Cardiac septum (tissue), 1 donor: Measurements from ENCODE around the gene NFX1. TPM values are rescaled to one million over a fixed set of nuclear protein-coding genes. Genes with fewer than 3 reads are reported as not detected.
"Not testable (repeated sequence)": the region's sequence is repeated elsewhere in the genome, so short reads cannot be mapped to it uniquely, and the experiment has no call there.

Source experiments
- DNase-seq: peaks from one replicate; pipeline ENCODE4 v3.0.0-alpha.2; 2020; ENCODE audit warnings: low spot score
- intact Hi-C: fragments of 100-400 bp; cut with DNase I; formaldehyde crosslinking; loops from one replicate; pipeline ENCODE4 v1.14.0; 2022
- total RNA-seq: library from RNA; stranded (reverse); fragmentation: NEBNext Ultra II Directional; extraction: Animal tissue kit (Norgen Biotek cat#: 25700); gene quantifications from one replicate; pipeline ENCODE4 v1.2.1, GENCODE V29; 2021
- donor health status: DM: no; HTN: no; CAD: no.

NFX1 gene
- total RNA-seq, 1 donor from 2014 or later: 38.0 TPM

GRCh38 chr9:33297432-33297831 is 7.1 kb downstream of the NFX1 start:
- intact Hi-C loops: no loop called here
- DNase-seq: no peak

GRCh38 chr9:33300546-33300945 is 10.2 kb downstream of the NFX1 start:
- intact Hi-C loops: no loop called here
- DNase-seq: no peak

GRCh38 chr9:33304362-33304761 is 14.0 kb downstream of the NFX1 start:
- intact Hi-C loops: no loop called here
- no peak for DNase-seq

- DNase-seq: no peak
- intact Hi-C loops: no loop called here
Measured at GRCh38 chr9:33306037-33306436, 15.7 kb downstream of the NFX1 start.

GRCh38 chr9:33307067-33307466 is 16.8 kb downstream of the NFX1 start:
- DNase-seq: no peak
- intact Hi-C loops: no loop called here

GRCh38 chr9:33309903-33310302 is 19.6 kb downstream of the NFX1 start:
- intact Hi-C loops: no loop called here
- no peak for DNase-seq

GRCh38 chr9:33310748-33311147 is 20.4 kb downstream of the NFX1 start:
- no peak for DNase-seq
- intact Hi-C loops: no loop called here

GRCh38 chr9:33311953-33312352 is 21.6 kb downstream of the NFX1 start:
- intact Hi-C loops: no loop called here
- DNase-seq: no peak

GRCh38 chr9:33315371-33315770 is 25.1 kb downstream of the NFX1 start:
- DNase-seq: no peak
- intact Hi-C loops: no loop called here

- DNase-seq, intact Hi-C loops: not testable (repeated sequence)
Measured at GRCh38 chr9:33317136-33317535, 26.8 kb downstream of the NFX1 start.

GRCh38 chr9:33318225-33318624 is 27.9 kb downstream of the NFX1 start:
- intact Hi-C loops: no loop called here

GRCh38 chr9:33318781-33319180 is 28.5 kb downstream of the NFX1 start:
- intact Hi-C loops: no loop called here
- DNase-seq: no peak

More at GRCh38 chr9:33318225-33318624, 27.9 kb downstream of the NFX1 start:
- no peak for DNase-seq

- DNase-seq: no peak
- intact Hi-C loops: no loop called here
Measured at GRCh38 chr9:33320230-33320567, 29.9 kb downstream of the NFX1 start.

- intact Hi-C loops: no loop called here
- no peak for DNase-seq
Measured at GRCh38 chr9:33320568-33321261, 30.4 kb downstream of the NFX1 start.

GRCh38 chr9:33329117-33329563 is 38.8 kb downstream of the NFX1 start:
- intact Hi-C loops: no loop called here
- DNase-seq: no peak

- intact Hi-C loops: no loop called here
- DNase-seq: no peak
Measured at GRCh38 chr9:33329979-33330378, 39.7 kb downstream of the NFX1 start.

- DNase-seq: no peak
- intact Hi-C loops: no loop called here
Measured at GRCh38 chr9:33331377-33331891, 41.1 kb downstream of the NFX1 start.

- intact Hi-C loops: no loop called here
- DNase-seq: no peak
Measured at GRCh38 chr9:33332011-33332410, 41.7 kb downstream of the NFX1 start.

GRCh38 chr9:33332956-33333355 is 42.6 kb downstream of the NFX1 start:
- not testable (repeated sequence) for DNase-seq

GRCh38 chr9:33340186-33340585 is 49.9 kb downstream of the NFX1 start:
- DNase-seq: no peak

More at GRCh38 chr9:33332956-33333355, 42.6 kb downstream of the NFX1 start:
- intact Hi-C loops: not testable (repeated sequence)

GRCh38 chr9:33341182-33341581 is 50.9 kb downstream of the NFX1 start:
- intact Hi-C loops: no loop called here

More at GRCh38 chr9:33340186-33340585, 49.9 kb downstream of the NFX1 start:
- intact Hi-C loops: no loop called here

GRCh38 chr9:33344145-33344544 is 53.8 kb downstream of the NFX1 start:
- DNase-seq: no peak
- intact Hi-C loops: no loop called here

More at GRCh38 chr9:33341182-33341581, 50.9 kb downstream of the NFX1 start:
- no peak for DNase-seq
